Astrocyte (in vitro differentiated cells and primary cell): Measurements from ENCODE around the gene ORMDL1.

Experiments
- EZH2 ChIP-seq: IDR thresholded peaks from 2 replicates; pipeline ENCODE4 v1.6.1; 2012; ENCODE audit warnings: mild to moderate bottlenecking, low read length, inconsistent platforms; ENCODE audit not compliant: insufficient read depth
- TF ChIP-seq, protein P1 (sequence below): IDR thresholded peaks from 2 replicates; pipeline ENCODE4 v1.5.1; 2011; ENCODE audit warnings: low read depth, mild to moderate bottlenecking, inconsistent platforms, low read length, moderate library complexity; ENCODE audit not compliant: insufficient read depth

DNA sequence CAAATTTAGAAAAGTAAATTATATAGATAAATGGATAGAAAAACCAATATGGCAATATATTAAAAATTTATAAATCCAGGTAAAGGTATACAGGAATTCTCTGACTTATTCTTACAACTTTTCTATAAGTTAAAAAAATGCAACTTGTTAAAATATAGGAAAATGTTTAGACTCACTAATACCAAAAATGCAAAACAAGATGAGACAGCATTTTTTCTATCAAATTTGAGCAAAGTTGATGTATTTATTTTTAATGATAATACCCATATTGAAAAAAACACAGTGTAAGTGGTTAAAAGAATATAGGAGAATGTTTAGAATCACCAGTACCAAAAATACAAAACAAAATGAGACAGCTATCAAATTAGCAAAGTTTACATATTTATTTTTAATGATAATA is 57.3 kb downstream of the ORMDL1 start:
- TF ChIP-seq, protein P1, sequence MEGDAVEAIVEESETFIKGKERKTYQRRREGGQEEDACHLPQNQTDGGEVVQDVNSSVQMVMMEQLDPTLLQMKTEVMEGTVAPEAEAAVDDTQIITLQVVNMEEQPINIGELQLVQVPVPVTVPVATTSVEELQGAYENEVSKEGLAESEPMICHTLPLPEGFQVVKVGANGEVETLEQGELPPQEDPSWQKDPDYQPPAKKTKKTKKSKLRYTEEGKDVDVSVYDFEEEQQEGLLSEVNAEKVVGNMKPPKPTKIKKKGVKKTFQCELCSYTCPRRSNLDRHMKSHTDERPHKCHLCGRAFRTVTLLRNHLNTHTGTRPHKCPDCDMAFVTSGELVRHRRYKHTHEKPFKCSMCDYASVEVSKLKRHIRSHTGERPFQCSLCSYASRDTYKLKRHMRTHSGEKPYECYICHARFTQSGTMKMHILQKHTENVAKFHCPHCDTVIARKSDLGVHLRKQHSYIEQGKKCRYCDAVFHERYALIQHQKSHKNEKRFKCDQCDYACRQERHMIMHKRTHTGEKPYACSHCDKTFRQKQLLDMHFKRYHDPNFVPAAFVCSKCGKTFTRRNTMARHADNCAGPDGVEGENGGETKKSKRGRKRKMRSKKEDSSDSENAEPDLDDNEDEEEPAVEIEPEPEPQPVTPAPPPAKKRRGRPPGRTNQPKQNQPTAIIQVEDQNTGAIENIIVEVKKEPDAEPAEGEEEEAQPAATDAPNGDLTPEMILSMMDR: no peak
- TF ChIP-seq EZH2: no peak
